HCT116 (cell line): Measurements from ENCODE around the gene FGGY. TPM values are rescaled to one million over a fixed set of nuclear protein-coding genes. Genes with fewer than 3 reads are reported as not detected.

Experiments used
- ATAC-seq: fragments of 200-7000 bp; cut with Tn5 transposase; 2 replicates; pipeline ENCODE4 v1.9.1; 2020; ENCODE audit warnings: mild to moderate bottlenecking, moderate library complexity
- BruUV-seq: library from RNA; stranded (reverse); fragments of 400-500 nt; replicated peaks from 2 replicates; lab custom pipeline; 2021; lab: Mats Ljungman, UMichigan
- CTCF ChIA-PET: fragments of 300-600 bp; sonication (Branson Sonifier 250); formaldehyde crosslinking; loops from one replicate; lab custom pipeline; 2021; ENCODE audit warnings: antibody characterized with exemption; lab: Charles Lee
- POLR2A ChIA-PET: fragments of 300-600, 350-600 bp; sonication (Branson Sonifier 250); formaldehyde crosslinking; loops from one replicate; lab custom pipeline; 2021; ENCODE audit warnings: antibody characterized with exemption; lab: Charles Lee
- RAD21 ChIA-PET, 2 experiments: fragments of 300-600 bp; sonication (Branson Sonifier 250); formaldehyde crosslinking; loops; one replicate each; lab custom pipeline; 2023; ENCODE audit warnings: low total read pairs in 2 of 2; ENCODE audit not compliant: uncharacterized antibody in 2 of 2, unreplicated experiment in 2 of 2, low non-redundant PET in 1 of 2; lab: Charles Lee
- DNase-seq: peaks from one replicate; pipeline ENCODE4 v3.0.0-alpha.2; 2010; ENCODE audit warnings: low read depth, low spot score
- H2AFZ ChIP-seq: fragments of 200-600 bp; shearing (Covaris generic), sonication (generic); 2 replicates; pipeline ENCODE4 v1.6.1; 2017; ENCODE audit warnings: low read depth, mixed run types, mixed read lengths, antibody characterized with exemption, low read length; ENCODE audit not compliant: poor library complexity, severe bottlenecking
- H3K27ac ChIP-seq: 2 replicates; pipeline ENCODE4 v1.5.1; 2012; ENCODE audit warnings: low read depth, low read length
- H3K27me3 ChIP-seq: fragments of 200-600 bp; sonication (generic); 2 replicates; pipeline ENCODE4 v1.6.1; 2016; ENCODE audit warnings: mixed run types, low read length, mixed read lengths; ENCODE audit not compliant: insufficient read depth
- H3K36me3 ChIP-seq, 2 experiments: fragments of 200-500 bp in 1 of 2; fragments of 200-600 bp in 1 of 2; sonication (Bioruptor generic) in 1 of 2; sonication (generic) in 1 of 2; 2 replicates each; pipeline versions ENCODE4 v1.5.1 to v1.6.1; 2014 to 2016; ENCODE audit warnings: low read length in 2 of 2, inconsistent platforms in 1 of 2, mixed read lengths in 1 of 2, mixed run types in 1 of 2; ENCODE audit not compliant: insufficient read depth in 2 of 2, control insufficient read depth in 1 of 2
- H3K4me1 ChIP-seq, 2 experiments: fragments of 200-600 bp in 1 of 2; sonication (generic) in 1 of 2; 2 replicates each; pipeline versions ENCODE4 v1.5.1 to v1.6.1; 2012 to 2017; ENCODE audit warnings: low read length in 2 of 2, inconsistent platforms in 1 of 2, mild to moderate bottlenecking in 1 of 2, mixed read lengths in 1 of 2, mixed run types in 1 of 2, moderate library complexity in 1 of 2; ENCODE audit not compliant: insufficient read depth in 2 of 2, control insufficient read depth in 1 of 2
- H3K4me2 ChIP-seq: fragments of 200-600 bp; sonication (generic); 2 replicates; pipeline ENCODE4 v1.6.1; 2017; ENCODE audit warnings: mixed run types, low read length, mixed read lengths
- H3K4me3 ChIP-seq, 2 experiments: fragments of 200-600 bp in 1 of 2; sonication (generic) in 1 of 2; replicated peaks in 1 of 2; 2 replicates each; pipeline ENCODE4 v1.5.1; 2011 to 2016; ENCODE audit warnings: low read length in 2 of 2, control low read depth in 1 of 2, low read depth in 1 of 2, mild to moderate bottlenecking in 1 of 2, mixed read lengths in 1 of 2, mixed run types in 1 of 2
- H3K79me2 ChIP-seq: fragments of 200-600 bp; sonication (generic); 2 replicates; pipeline ENCODE4 v1.6.1; 2017; ENCODE audit warnings: mild to moderate bottlenecking, mixed run types, low read length, moderate library complexity, mixed read lengths; ENCODE audit not compliant: insufficient read depth
- H3K9ac ChIP-seq: fragments of 200-600 bp; sonication (generic); 2 replicates; pipeline ENCODE4 v1.6.1; 2016; ENCODE audit warnings: low read length, mixed read lengths
- H3K9me2 ChIP-seq: fragments of 200-600 bp; sonication (generic), shearing (Covaris generic); 2 replicates; pipeline ENCODE4 v1.6.1; 2017; ENCODE audit warnings: mixed run types, mild to moderate bottlenecking, moderate library complexity; ENCODE audit not compliant: insufficient read depth
- H3K9me3 ChIP-seq, 2 experiments: fragments of 200-500 bp in 1 of 2; fragments of 200-600 bp in 1 of 2; sonication (Bioruptor generic) in 1 of 2; sonication (generic) in 1 of 2; 2 replicates each; pipeline ENCODE4 v1.6.1; 2014 to 2017; ENCODE audit warnings: low read length in 2 of 2, mixed read lengths in 2 of 2, inconsistent platforms in 1 of 2, low read depth in 1 of 2, mild to moderate bottlenecking in 1 of 2, mixed run types in 1 of 2, moderate library complexity in 1 of 2; ENCODE audit not compliant: control insufficient read depth in 1 of 2, insufficient read depth in 1 of 2
- H4K20me1 ChIP-seq: fragments of 200-600 bp; sonication (generic), shearing (Covaris generic); 2 replicates; pipeline ENCODE4 v1.6.1; 2017; ENCODE audit warnings: mixed run types, mild to moderate bottlenecking, moderate library complexity; ENCODE audit not compliant: insufficient read depth
- CBX3 ChIP-seq: IDR thresholded peaks from 2 replicates; pipeline ENCODE4 v1.6.1; 2012; ENCODE audit warnings: low read depth
- EGR1 ChIP-seq: IDR thresholded peaks from 2 replicates; pipeline ENCODE4 v1.6.1; 2012; ENCODE audit warnings: low read depth
- EZH2phosphoT487 ChIP-seq: fragments of 200-600 bp; IDR thresholded peaks from 2 replicates; pipeline ENCODE4 v1.6.1; 2018; ENCODE audit warnings: antibody characterized with exemption, borderline replicate concordance
- FOSL1 ChIP-seq: IDR thresholded peaks from 2 replicates; pipeline ENCODE4 v1.6.1; 2012; ENCODE audit warnings: low read depth
- RAD21 ChIP-seq: IDR thresholded peaks from 2 replicates; pipeline ENCODE4 v1.6.1; 2012; ENCODE audit warnings: low read depth, mild to moderate bottlenecking
- SIN3A ChIP-seq: IDR thresholded peaks from 2 replicates; pipeline ENCODE4 v1.6.1; 2012; ENCODE audit warnings: low read depth
- SRF ChIP-seq: IDR thresholded peaks from 2 replicates; pipeline ENCODE4 v1.6.1; 2012; ENCODE audit warnings: low read depth
- TCF7L2 ChIP-seq: IDR thresholded peaks from 2 replicates; pipeline ENCODE4 v1.7.0; 2011; ENCODE audit warnings: borderline replicate concordance, inconsistent platforms; ENCODE audit not compliant: insufficient read depth, insufficient read length; ENCODE audit errors: extremely low read depth
- YY1 ChIP-seq: IDR thresholded peaks from 2 replicates; pipeline ENCODE4 v1.6.1; 2011; ENCODE audit warnings: low read length, low read depth, moderate library complexity, mild to moderate bottlenecking; ENCODE audit not compliant: insufficient replicate concordance; ENCODE audit errors: extremely low read depth
- ZNF274 ChIP-seq: fragments of 200-500 bp; sonication (Bioruptor generic); IDR thresholded peaks from 2 replicates; pipeline ENCODE4 v1.6.1; 2014; ENCODE audit warnings: mild to moderate bottlenecking, low read depth, low read length, inconsistent platforms
- intact Hi-C: fragments of 100-400 bp; cut with micrococcal nuclease; formaldehyde crosslinking; loops from 2 replicates; pipeline ENCODE4 v1.10.0; 2022
- total RNA-seq: library from RNA; stranded (reverse); gene quantifications from one replicate; pipeline ENCODE4 v1.2.1, GENCODE V29; 2021; ENCODE audit not compliant: unreplicated experiment
- TF ChIP-seq, protein P1 (sequence below): IDR thresholded peaks from 2 replicates; pipeline ENCODE4 v1.6.1; 2012; ENCODE audit warnings: low read depth
- TF ChIP-seq, protein P2 (sequence below), 3 experiments: fragments of 200-600 bp in 1 of 3; sonication (generic) in 1 of 3; IDR thresholded peaks in 2 of 3; conservative IDR thresholded peaks in 1 of 3; 2 replicates each; pipeline ENCODE4 v1.5.1; 2012 to 2017; ENCODE audit warnings: low read depth in 2 of 3, low read length in 2 of 3, antibody characterized with exemption in 1 of 3, borderline replicate concordance in 1 of 3, control low read depth in 1 of 3, mild to moderate bottlenecking in 1 of 3, mixed read lengths in 1 of 3, mixed run types in 1 of 3, moderate library complexity in 1 of 3; ENCODE audit not compliant: insufficient read depth in 1 of 3
- TF ChIP-seq, protein P3 (sequence below): IDR thresholded peaks from 2 replicates; pipeline ENCODE4 v1.6.1; 2012
- TF ChIP-seq, protein P4 (sequence below): IDR thresholded peaks from 2 replicates; pipeline ENCODE4 v1.6.1; 2011; ENCODE audit warnings: mild to moderate bottlenecking, low read length, moderate library complexity; ENCODE audit not compliant: insufficient replicate concordance; ENCODE audit errors: extremely low read depth

The FGGY gene
- total RNA-seq, 1 experiment from 2014 or later: 10.6 TPM

DNA sequence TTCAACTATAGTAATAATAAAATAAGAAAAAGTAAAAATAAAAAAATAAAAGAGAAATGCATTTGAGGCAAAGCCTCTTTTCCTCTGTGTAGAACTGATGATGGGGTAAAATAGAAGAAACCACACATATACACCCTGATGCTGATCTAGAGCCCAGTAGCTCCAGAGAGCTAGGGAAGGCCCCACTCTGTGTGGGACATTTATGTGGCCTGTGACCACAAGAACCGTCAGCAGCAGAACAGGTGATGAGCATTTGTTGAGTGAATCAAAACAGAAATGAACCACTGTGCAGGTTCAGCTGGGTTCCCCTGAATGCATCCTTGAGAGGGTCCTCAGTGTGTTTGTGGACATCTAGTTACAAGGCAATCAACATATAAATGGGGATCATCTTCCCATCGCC lies 296.0 kb downstream of the FGGY start:
- no peak overlapping the region for H3K27ac ChIP-seq
- DNase-seq: no peak
- H3K27me3 ChIP-seq: no peaks in the 10 kb centered on the region
- no peak overlapping the region for H3K4me2 ChIP-seq
- H3K79me2 ChIP-seq: no peaks in the 10 kb centered on the region
- no peak for ATAC-seq
- POLR2A ChIA-PET: no interaction called here
- H3K4me1 ChIP-seq: peaks cover 0 to 4% of the 10 kb centered on the region in 2 experiments; a peak in 1 of 4 replicates
- no TSS peak for BruUV-seq
- H2AFZ ChIP-seq: no peak overlapping the region
- no peak overlapping the region for H3K4me3 ChIP-seq
- H4K20me1 ChIP-seq: no peaks in the 10 kb centered on the region
- no peaks in the 10 kb centered on the region for H3K9me2 ChIP-seq
- no peaks in the 10 kb centered on the region for H3K9me3 ChIP-seq
- H3K36me3 ChIP-seq: no peaks in the 10 kb centered on the region
- RAD21 ChIA-PET: no interaction called here
- TF ChIP-seq, protein P1, sequence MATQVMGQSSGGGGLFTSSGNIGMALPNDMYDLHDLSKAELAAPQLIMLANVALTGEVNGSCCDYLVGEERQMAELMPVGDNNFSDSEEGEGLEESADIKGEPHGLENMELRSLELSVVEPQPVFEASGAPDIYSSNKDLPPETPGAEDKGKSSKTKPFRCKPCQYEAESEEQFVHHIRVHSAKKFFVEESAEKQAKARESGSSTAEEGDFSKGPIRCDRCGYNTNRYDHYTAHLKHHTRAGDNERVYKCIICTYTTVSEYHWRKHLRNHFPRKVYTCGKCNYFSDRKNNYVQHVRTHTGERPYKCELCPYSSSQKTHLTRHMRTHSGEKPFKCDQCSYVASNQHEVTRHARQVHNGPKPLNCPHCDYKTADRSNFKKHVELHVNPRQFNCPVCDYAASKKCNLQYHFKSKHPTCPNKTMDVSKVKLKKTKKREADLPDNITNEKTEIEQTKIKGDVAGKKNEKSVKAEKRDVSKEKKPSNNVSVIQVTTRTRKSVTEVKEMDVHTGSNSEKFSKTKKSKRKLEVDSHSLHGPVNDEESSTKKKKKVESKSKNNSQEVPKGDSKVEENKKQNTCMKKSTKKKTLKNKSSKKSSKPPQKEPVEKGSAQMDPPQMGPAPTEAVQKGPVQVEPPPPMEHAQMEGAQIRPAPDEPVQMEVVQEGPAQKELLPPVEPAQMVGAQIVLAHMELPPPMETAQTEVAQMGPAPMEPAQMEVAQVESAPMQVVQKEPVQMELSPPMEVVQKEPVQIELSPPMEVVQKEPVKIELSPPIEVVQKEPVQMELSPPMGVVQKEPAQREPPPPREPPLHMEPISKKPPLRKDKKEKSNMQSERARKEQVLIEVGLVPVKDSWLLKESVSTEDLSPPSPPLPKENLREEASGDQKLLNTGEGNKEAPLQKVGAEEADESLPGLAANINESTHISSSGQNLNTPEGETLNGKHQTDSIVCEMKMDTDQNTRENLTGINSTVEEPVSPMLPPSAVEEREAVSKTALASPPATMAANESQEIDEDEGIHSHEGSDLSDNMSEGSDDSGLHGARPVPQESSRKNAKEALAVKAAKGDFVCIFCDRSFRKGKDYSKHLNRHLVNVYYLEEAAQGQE: no peak
- no peak for TF ChIP-seq FOSL1
- TF ChIP-seq EZH2phosphoT487: no peak
- no peak for TF ChIP-seq CBX3
- TF ChIP-seq SIN3A: no peak
- no peak for TF ChIP-seq SRF
- TF ChIP-seq ZNF274: no peak
- TF ChIP-seq, protein P2, sequence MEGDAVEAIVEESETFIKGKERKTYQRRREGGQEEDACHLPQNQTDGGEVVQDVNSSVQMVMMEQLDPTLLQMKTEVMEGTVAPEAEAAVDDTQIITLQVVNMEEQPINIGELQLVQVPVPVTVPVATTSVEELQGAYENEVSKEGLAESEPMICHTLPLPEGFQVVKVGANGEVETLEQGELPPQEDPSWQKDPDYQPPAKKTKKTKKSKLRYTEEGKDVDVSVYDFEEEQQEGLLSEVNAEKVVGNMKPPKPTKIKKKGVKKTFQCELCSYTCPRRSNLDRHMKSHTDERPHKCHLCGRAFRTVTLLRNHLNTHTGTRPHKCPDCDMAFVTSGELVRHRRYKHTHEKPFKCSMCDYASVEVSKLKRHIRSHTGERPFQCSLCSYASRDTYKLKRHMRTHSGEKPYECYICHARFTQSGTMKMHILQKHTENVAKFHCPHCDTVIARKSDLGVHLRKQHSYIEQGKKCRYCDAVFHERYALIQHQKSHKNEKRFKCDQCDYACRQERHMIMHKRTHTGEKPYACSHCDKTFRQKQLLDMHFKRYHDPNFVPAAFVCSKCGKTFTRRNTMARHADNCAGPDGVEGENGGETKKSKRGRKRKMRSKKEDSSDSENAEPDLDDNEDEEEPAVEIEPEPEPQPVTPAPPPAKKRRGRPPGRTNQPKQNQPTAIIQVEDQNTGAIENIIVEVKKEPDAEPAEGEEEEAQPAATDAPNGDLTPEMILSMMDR (IDR thresholded peaks at IDR 0.05 in 2 of 3, conservative IDR thresholded peaks at IDR 0.05 in 1 of 3; ENCODE audit: borderline replicate concordance in 1 of 3, insufficient read depth in 1 of 3, low read depth in 2 of 3, low read length in 2 of 3): no peak
- TF ChIP-seq, protein P3, sequence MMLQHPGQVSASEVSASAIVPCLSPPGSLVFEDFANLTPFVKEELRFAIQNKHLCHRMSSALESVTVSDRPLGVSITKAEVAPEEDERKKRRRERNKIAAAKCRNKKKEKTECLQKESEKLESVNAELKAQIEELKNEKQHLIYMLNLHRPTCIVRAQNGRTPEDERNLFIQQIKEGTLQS: no peak
- TF ChIP-seq TCF7L2: no peak
- TF ChIP-seq EGR1: no peak
- TF ChIP-seq RAD21: no peak
- TF ChIP-seq, protein P4, sequence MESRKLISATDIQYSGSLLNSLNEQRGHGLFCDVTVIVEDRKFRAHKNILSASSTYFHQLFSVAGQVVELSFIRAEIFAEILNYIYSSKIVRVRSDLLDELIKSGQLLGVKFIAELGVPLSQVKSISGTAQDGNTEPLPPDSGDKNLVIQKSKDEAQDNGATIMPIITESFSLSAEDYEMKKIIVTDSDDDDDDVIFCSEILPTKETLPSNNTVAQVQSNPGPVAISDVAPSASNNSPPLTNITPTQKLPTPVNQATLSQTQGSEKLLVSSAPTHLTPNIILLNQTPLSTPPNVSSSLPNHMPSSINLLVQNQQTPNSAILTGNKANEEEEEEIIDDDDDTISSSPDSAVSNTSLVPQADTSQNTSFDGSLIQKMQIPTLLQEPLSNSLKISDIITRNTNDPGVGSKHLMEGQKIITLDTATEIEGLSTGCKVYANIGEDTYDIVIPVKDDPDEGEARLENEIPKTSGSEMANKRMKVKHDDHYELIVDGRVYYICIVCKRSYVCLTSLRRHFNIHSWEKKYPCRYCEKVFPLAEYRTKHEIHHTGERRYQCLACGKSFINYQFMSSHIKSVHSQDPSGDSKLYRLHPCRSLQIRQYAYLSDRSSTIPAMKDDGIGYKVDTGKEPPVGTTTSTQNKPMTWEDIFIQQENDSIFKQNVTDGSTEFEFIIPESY: no peak
- no peak for TF ChIP-seq YY1
- no peak overlapping the region for H3K9ac ChIP-seq
- intact Hi-C loops: no loop called here
- CTCF ChIA-PET: no interaction called here
